Suprapubic skin (tissue), 4 donors: ENCODE data around the gene ITGB3BP. TPM values are rescaled to one million over a fixed set of nuclear protein-coding genes. Genes with fewer than 3 reads are reported as not detected.

ENCODE experiments used
- DNase-seq, 2 donors: peaks; one replicate each; pipeline ENCODE4 v3.0.0-alpha.2; 2019; ENCODE audit warnings: low spot score in 2 of 2
- H3K27ac ChIP-seq: fragments of 200-600 bp; sonication (generic); one replicate; pipeline ENCODE4 v1.5.1; 2019
- H3K27me3 ChIP-seq: fragments of 200-600 bp; sonication (generic); one replicate; pipeline ENCODE4 v1.5.1; 2019
- H3K36me3 ChIP-seq: fragments of 200-600 bp; sonication (generic); one replicate; pipeline ENCODE4 v1.5.1; 2019
- H3K4me1 ChIP-seq: fragments of 200-600 bp; sonication (generic); one replicate; pipeline ENCODE4 v1.5.1; 2019
- H3K4me3 ChIP-seq: fragments of 200-600 bp; sonication (generic); one replicate; pipeline ENCODE4 v1.5.1; 2019; ENCODE audit warnings: mild to moderate bottlenecking
- H3K9me3 ChIP-seq: fragments of 200-600 bp; sonication (generic); one replicate; pipeline ENCODE4 v1.5.1; 2019
- CTCF ChIP-seq, 2 donors: fragments of 200-600 bp in 1 of 2; fragments of 450-650 bp in 1 of 2; sonication (generic) in 1 of 2; IDR thresholded peaks; one replicate each; pipeline ENCODE4 v1.5.1; 2016 to 2019; ENCODE audit warnings: antibody characterized with exemption in 2 of 2, mild to moderate bottlenecking in 1 of 2, moderate library complexity in 1 of 2
- EP300 ChIP-seq: sonication (generic); formaldehyde crosslinking; IDR thresholded peaks from one replicate; pipeline ENCODE4 v1.6.1; 2017; ENCODE audit warnings: antibody characterized with exemption
- POLR2A ChIP-seq, 2 donors: fragments of 450-650 bp; IDR thresholded peaks; one replicate each; pipeline ENCODE4 v1.6.1; 2017; ENCODE audit warnings: antibody characterized with exemption in 2 of 2, mild to moderate bottlenecking in 2 of 2, moderate library complexity in 2 of 2
- POLR2AphosphoS5 ChIP-seq, 3 donors: sonication (generic); formaldehyde crosslinking; IDR thresholded peaks; one replicate each; pipeline ENCODE4 v1.6.1; 2017; ENCODE audit warnings: antibody characterized with exemption in 3 of 3
- WGBS: methylation state at CpG from one replicate; pipeline ENCODE4 v1.1.5; 2018; 5-methylcytosine and 5-hydroxymethylcytosine counted together
- total RNA-seq, 4 donors: library from RNA; depleted of rRNA; stranded (reverse); fragments of >200 nt; gene quantifications; one replicate each; pipeline ENCODE4 v1.1.0, GENCODE V29; 2016

The ITGB3BP gene
- total RNA-seq, 4 donors from 2014 or later = 10.3 to 22.2 (median 16.1) TPM

- Histone ChIP-seq H3K36me3 (peaks cover 16% of the 10 kb centered on the region), H3K9me3 (no peaks in the 10 kb centered on the region), H3K27ac (no peak overlapping the region), H3K4me1 (no peaks in the 10 kb centered on the region), H3K27me3 (no peaks in the 10 kb centered on the region), H3K4me3 (no peak overlapping the region)
- DNase-seq = no peak
- no peak for TF ChIP-seq POLR2AphosphoS5 (IDR thresholded peaks at IDR 0.05)
- TF ChIP-seq POLR2A (IDR thresholded peaks at IDR 0.05) = no peak
- no peak for TF ChIP-seq CTCF (IDR thresholded peaks at IDR 0.05)
- TF ChIP-seq EP300 = no peak
- WGBS = 58% methylated on average over 3 of the region's 3 CpGs
Observed at GRCh38 chr1:63403386-63403785, 119.6 kb downstream of the ITGB3BP start.

- DNase-seq = no peak
- H3K27ac ChIP-seq = no peak overlapping the region
- H3K9me3 ChIP-seq = no peaks in the 10 kb centered on the region
- H3K4me1 ChIP-seq = no peaks in the 10 kb centered on the region
- no peak for TF ChIP-seq POLR2AphosphoS5 (IDR thresholded peaks at IDR 0.05)
- TF ChIP-seq EP300 = no peak
- TF ChIP-seq CTCF (IDR thresholded peaks at IDR 0.05) = no peak
- 72% methylated on average over 4 of the region's 4 CpGs for WGBS
- peaks cover 28% of the 10 kb centered on the region for H3K36me3 ChIP-seq
- H3K27me3 ChIP-seq = no peaks in the 10 kb centered on the region
- no peak overlapping the region for H3K4me3 ChIP-seq
Observed at GRCh38 chr1:63401945-63402344, 121.1 kb downstream of the ITGB3BP start.

Other genes starting within 250 kb of the ITGB3BP start
- 1 to 10 TPM in 2 of 4 donors, under 1 TPM in 1, not detected in 1; 0.26 to 2.8 (median 1.5) TPM for gene FOXD3, start 200.7 kb downstream of the ITGB3BP start, total RNA-seq
- 10 to 100 TPM in 3 of 4 donors, 1 to 10 TPM in 1; 10.0 to 45.0 (median 17.6) TPM for gene ALG6, start 155.6 kb downstream of the ITGB3BP start, total RNA-seq
- 10 to 100 TPM in 1 of 4 donors, 1 to 10 TPM in 3; 2.8 to 14.1 (median 8.0) TPM for gene EFCAB7, start 300 bp upstream of the ITGB3BP start, total RNA-seq
- gene PGM1, start 70.2 kb upstream of the ITGB3BP start, total RNA-seq = 10 to 100 TPM; 38.9 to 52.8 (median 45.4) TPM